Heart right ventricle (tissue), 16 donors: ENCODE results near the gene C18orf54. TPM values are rescaled to one million over a fixed set of nuclear protein-coding genes. Genes with fewer than 3 reads are reported as not detected.

Source experiments
- ATAC-seq, 8 donors: fragments of 200-7000 bp; cut with Tn5 transposase; one replicate each; pipeline ENCODE4 v1.9.1; 2020; ENCODE audit warnings: mild to moderate bottlenecking in 8 of 8, moderate library complexity in 8 of 8, moderate number of reproducible peaks in 1 of 8
- DNase-seq, 2 donors: peaks; one replicate each; pipeline ENCODE4 v3.0.0-alpha.2; 2020
- H3K27ac ChIP-seq, 10 donors: fragments of 200-600 bp; sonication (generic) in 2 of 10; one replicate each; pipeline versions ENCODE4 v1.5.0 to v1.8.0; 2020 to 2022; ENCODE audit warnings: mild to moderate bottlenecking in 3 of 10
- H3K27me3 ChIP-seq, 7 donors: fragments of 200-600 bp; one replicate each; pipeline ENCODE4 v1.8.0; 2021 to 2022; ENCODE audit warnings: mild to moderate bottlenecking in 2 of 7
- H3K36me3 ChIP-seq, 9 donors: fragments of 200-600 bp; sonication (generic) in 1 of 9; one replicate each; pipeline versions ENCODE4 v1.5.0 to v1.8.0; 2020 to 2022; ENCODE audit warnings: mild to moderate bottlenecking in 2 of 9
- H3K4me1 ChIP-seq, 9 donors: fragments of 200-600 bp; sonication (generic) in 1 of 9; one replicate each; pipeline versions ENCODE4 v1.5.0 to v1.8.0; 2020 to 2022; ENCODE audit warnings: mild to moderate bottlenecking in 4 of 9
- H3K4me3 ChIP-seq, 10 donors: fragments of 200-600 bp; sonication (generic) in 2 of 10; one replicate each; pipeline versions ENCODE4 v1.5.0 to v1.8.0; 2020 to 2022; ENCODE audit warnings: mild to moderate bottlenecking in 7 of 10, moderate library complexity in 2 of 10
- H3K9me3 ChIP-seq, 11 donors: fragments of 200-600 bp in 10 of 11; sonication (generic) in 2 of 11; one replicate each; pipeline versions ENCODE4 v1.5.0 to v1.8.0; 2013 to 2022; ENCODE audit warnings: mild to moderate bottlenecking in 2 of 11, control low read depth in 1 of 11, moderate library complexity in 1 of 11
- WGBS, 2 donors: extraction: QIAGEN DNeasy Blood & Tissue Kit; methylation state at CpG; one replicate each; pipeline ENCODE4 v1.1.7; 2013; ENCODE audit warnings: inconsistent platforms in 1 of 2; 5-methylcytosine and 5-hydroxymethylcytosine counted together
- intact Hi-C, 10 donors: fragments of 100-400 bp; cut with DNase I; formaldehyde crosslinking; loops; one replicate each; pipeline versions ENCODE4 v1.11.1 to v1.14.2; 2022
- polyA plus RNA-seq, 2 donors: library from polyadenylated mRNA; stranded (reverse); fragments of 200-250 nt; gene quantifications; one replicate each; pipeline ENCODE4 v1.2.3, GENCODE V29; 2013
- total RNA-seq, 10 donors: library from RNA; stranded (reverse); fragmentation: NEBNext Ultra II Directional in 3 of 10; extraction: Animal tissue kit (Norgen Biotek cat#: 25700) in 3 of 10; gene quantifications; one replicate each; pipeline versions ENCODE4 v1.2.1 to v1.2.4, GENCODE V29; 2021 to 2023
- TF ChIP-seq, protein P1 (sequence below), 9 donors: fragments of 200-600 bp; sonication (generic) in 2 of 9; IDR thresholded peaks; one replicate each; pipeline versions ENCODE4 v1.5.0 to v1.8.0; 2021 to 2022; ENCODE audit warnings: antibody characterized with exemption in 9 of 9, mild to moderate bottlenecking in 5 of 9, moderate library complexity in 1 of 9
- donor health status: Arrhythmogenic right ventricular cardiomyopathy.
- donor health status: ischemic (EF 13 %, LVEDD 7.1; RV severe dilation, severe dysfunction).
- donor health status: healthy with polysubstance abuse.
- donor health status: DM: no; HTN: yes; CAD: no.
- donor health status: DM: no; HTN: no; CAD: no.
- donor health status: ischemic (EF 25% LVEDD 6.9; RV normal size, moderate dysfunction).
- donor health status: ischemic (EF 25% LVEDD 5.7; RV mildly dilated, moderate dysfunction).
- donor health status: healthy.
- donor health status: DM: yes; HTN: yes; CAD: no.
- donor health status: Ischemic cardiomyopathy.
- donor health status: ischemic (EF 35%, LVEDD 5.7; RV mildly dilated, moderate dysfunction).
- donor health status: nonischemic (EF 11% LVEDD 7.7; RV severe dilation, severe dysfunction).
- donor health status: DM: yes; HTN: yes; CAD: no.
- donor health status: PGD.
- donor health status: ischemic (EF 29% LVEDD 5.4; RV normal size, mild dysfunction).
- donor health status: nonischemic (EF 23%, LVEDD 6.1; RV moderate dilation, normal function).

C18orf54 gene
- total and polyA plus RNA-seq, 12 donors = 0.45 to 2.9 (median 0.90) TPM

DNA sequence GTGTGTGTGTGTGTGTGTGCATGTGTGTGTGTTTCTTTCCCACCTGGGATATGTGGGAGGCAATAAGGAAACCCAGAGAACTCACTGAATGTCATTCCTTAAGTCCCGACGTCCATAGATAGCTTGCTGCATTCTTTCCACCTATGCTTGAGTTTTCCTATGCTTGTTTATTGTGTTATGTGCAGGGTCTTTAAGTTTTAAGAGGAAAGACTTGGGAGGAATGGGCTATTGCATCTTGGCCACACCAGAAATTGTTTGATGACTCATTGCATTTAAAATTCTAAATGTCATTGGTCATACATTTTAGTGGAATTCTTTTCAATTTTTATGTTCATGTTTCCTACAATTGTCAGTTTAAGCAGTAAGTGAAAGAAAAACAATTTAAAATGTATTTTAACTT is 33.7 kb upstream of the C18orf54 start:
- intact Hi-C loops = no loop called here
- Histone ChIP-seq H3K4me3 (no peak overlapping the region), H3K9me3 (no peaks in the 10 kb centered on the region), H3K4me1 (no peaks in the 10 kb centered on the region), H3K27ac (no peak overlapping the region), H3K36me3 (no peaks in the 10 kb centered on the region), H3K27me3 (no peaks in the 10 kb centered on the region)
- TF ChIP-seq, protein P1, sequence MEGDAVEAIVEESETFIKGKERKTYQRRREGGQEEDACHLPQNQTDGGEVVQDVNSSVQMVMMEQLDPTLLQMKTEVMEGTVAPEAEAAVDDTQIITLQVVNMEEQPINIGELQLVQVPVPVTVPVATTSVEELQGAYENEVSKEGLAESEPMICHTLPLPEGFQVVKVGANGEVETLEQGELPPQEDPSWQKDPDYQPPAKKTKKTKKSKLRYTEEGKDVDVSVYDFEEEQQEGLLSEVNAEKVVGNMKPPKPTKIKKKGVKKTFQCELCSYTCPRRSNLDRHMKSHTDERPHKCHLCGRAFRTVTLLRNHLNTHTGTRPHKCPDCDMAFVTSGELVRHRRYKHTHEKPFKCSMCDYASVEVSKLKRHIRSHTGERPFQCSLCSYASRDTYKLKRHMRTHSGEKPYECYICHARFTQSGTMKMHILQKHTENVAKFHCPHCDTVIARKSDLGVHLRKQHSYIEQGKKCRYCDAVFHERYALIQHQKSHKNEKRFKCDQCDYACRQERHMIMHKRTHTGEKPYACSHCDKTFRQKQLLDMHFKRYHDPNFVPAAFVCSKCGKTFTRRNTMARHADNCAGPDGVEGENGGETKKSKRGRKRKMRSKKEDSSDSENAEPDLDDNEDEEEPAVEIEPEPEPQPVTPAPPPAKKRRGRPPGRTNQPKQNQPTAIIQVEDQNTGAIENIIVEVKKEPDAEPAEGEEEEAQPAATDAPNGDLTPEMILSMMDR (IDR thresholded peaks at IDR 0.05) = no peak
- WGBS, 2 donors = 61 to 62% methylated on average over 2 of the region's 2 CpGs
- no peak for DNase-seq
- no peak for ATAC-seq

DNA sequence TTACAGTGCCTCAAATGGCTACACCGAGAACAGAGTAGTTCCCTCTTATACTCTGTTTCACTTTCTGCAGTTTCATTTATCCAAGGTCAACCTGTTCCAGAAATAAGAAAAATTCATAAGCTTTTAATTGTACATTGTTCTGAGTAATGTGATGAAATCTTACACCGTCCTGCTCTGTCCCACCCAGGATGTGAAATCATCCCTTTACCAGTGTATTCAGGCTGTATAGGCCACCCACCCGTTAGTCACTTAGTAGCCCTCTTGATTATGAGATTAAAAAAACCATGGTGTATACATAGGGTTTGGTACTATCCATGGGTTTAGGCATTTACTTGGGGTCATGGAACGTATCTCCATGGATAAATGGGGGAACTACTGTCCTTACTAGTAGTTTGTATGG is 29.9 kb upstream of the C18orf54 start:
- no peaks in the 10 kb centered on the region for H3K27me3 ChIP-seq
- TF ChIP-seq, protein P1 (IDR thresholded peaks at IDR 0.05) = no peak
- WGBS, 2 donors = 72 to 81% methylated on average over 4 of the region's 4 CpGs
- H3K27ac ChIP-seq = no peak overlapping the region
- DNase-seq (no peak), ATAC-seq (no peak)
- no peaks in the 10 kb centered on the region for H3K4me1 ChIP-seq
- intact Hi-C loops = no loop called here
- no peaks in the 10 kb centered on the region for H3K36me3 ChIP-seq
- no peak overlapping the region for H3K4me3 ChIP-seq
- no peaks in the 10 kb centered on the region for H3K9me3 ChIP-seq

DNA sequence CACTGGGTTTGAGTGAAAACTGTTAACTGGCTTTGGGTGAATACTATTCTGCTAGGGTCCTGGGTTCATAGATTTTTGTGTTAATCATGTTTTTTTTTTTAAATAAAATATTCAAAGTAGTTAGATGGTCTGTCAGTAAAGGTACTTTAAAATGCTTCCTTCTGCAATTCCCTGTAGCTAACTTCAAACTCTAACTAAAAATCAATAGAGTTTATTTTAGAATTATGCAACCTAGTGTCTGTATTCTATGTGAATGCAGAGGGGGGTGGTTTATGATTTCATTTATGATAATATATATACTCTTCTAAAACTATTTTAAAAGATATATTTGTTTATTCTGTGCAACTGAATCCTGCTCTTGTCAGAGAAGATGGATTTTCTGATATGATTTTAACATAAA is 27.9 kb upstream of the C18orf54 start:
- Histone ChIP-seq H3K4me1 (no peaks in the 10 kb centered on the region), H3K4me3 (no peak overlapping the region), H3K36me3 (no peaks in the 10 kb centered on the region), H3K27me3 (no peaks in the 10 kb centered on the region), H3K9me3 (no peaks in the 10 kb centered on the region), H3K27ac (no peak overlapping the region)
- TF ChIP-seq, protein P1 (IDR thresholded peaks at IDR 0.05) = no peak
- DNase-seq (no peak), ATAC-seq (no peak)
- intact Hi-C loops = no loop called here

DNA sequence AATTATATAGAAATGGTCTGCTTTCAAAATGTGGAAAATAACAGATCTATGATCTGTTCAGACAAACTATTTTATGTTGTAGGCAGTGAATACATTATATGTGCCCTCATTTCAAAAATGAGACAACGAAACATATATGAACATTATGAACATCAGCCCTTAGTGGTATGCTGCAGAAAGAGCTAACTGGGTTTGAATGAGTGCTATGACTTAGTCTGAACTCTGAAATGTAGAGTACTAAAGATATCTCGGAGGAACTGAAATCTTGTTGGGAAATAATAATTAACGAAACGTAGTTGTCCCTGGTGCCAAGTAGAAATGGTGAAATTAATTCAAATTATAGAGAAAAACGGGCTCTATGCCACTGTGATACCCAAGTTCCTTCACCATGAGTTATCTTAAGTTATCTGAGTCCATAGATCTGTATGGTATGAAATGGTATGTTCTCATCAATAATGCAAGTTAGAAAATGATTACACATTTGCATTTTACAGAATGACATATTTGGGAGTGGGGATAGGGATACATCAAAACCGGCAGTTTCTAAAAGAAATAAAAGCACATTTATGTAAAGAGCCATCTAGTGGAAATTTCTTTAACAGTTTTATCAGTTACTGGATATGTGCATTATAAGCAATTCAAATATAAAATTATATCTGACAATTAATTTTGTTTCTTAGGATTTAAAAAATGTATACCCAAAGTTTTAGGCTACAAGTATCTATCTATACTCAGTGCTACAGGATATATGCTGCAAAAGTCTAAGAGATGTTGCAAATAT is 26.7 kb upstream of the C18orf54 start:
- TF ChIP-seq, protein P1 (IDR thresholded peaks at IDR 0.05) = peak in 2 of 9 donors; percentile 12
- H3K27ac ChIP-seq = no peak overlapping the region
- H3K36me3 ChIP-seq = no peaks in the 10 kb centered on the region
- H3K4me1 ChIP-seq = no peaks in the 10 kb centered on the region
- DNase-seq (no peak), ATAC-seq (no peak)
- H3K4me3 ChIP-seq = no peak overlapping the region
- WGBS, 2 donors = 67 to 73% methylated on average over 6 of the region's 6 CpGs
- intact Hi-C loops = no loop called here
- H3K9me3 ChIP-seq = no peaks in the 10 kb centered on the region
- no peaks in the 10 kb centered on the region for H3K27me3 ChIP-seq
